Chondrocyte (in vitro differentiated cells): Measurements from ENCODE around the gene QRICH2. TPM values are rescaled to one million over a fixed set of nuclear protein-coding genes. Genes with fewer than 3 reads are reported as not detected.

Experiments used
- DNase-seq: peaks from one replicate; pipeline ENCODE4 v3.0.0; 2021; ENCODE audit warnings: mixed read lengths, low spot score
- H3K27ac Mint-ChIP-seq: one replicate; pipeline ENCODE4 v1.8.0; 2021; ENCODE audit warnings: mild to moderate bottlenecking, moderate library complexity, mixed read lengths; ENCODE audit not compliant: unreplicated experiment
- H3K27me3 Mint-ChIP-seq: 2 replicates; pipeline ENCODE4 v1.8.0; 2021; ENCODE audit warnings: low read depth, mixed read lengths
- H3K36me3 Mint-ChIP-seq: 2 replicates; pipeline ENCODE4 v1.8.0; 2021; ENCODE audit warnings: low read depth, mixed read lengths
- H3K4me1 Mint-ChIP-seq: 2 replicates; pipeline ENCODE4 v1.8.0; 2021; ENCODE audit warnings: low read depth, mild to moderate bottlenecking, mixed read lengths
- H3K4me3 Mint-ChIP-seq: one replicate; pipeline ENCODE4 v1.8.0; 2021; ENCODE audit warnings: mild to moderate bottlenecking, moderate library complexity, mixed read lengths; ENCODE audit not compliant: unreplicated experiment
- H3K9me3 Mint-ChIP-seq: 2 replicates; pipeline ENCODE4 v1.8.0; 2021; ENCODE audit warnings: low read depth, mixed read lengths
- total RNA-seq: library from RNA; stranded (reverse); gene quantifications from 3 replicates; pipeline ENCODE4 v1.2.1, GENCODE V29; 2021
- TF ChIP-seq, protein P1 (sequence below): fragments of 200-600 bp; sonication (generic); IDR thresholded peaks from 2 replicates; pipeline ENCODE4 v1.5.0; 2021; ENCODE audit warnings: antibody characterized with exemption, mild to moderate bottlenecking, moderate library complexity

QRICH2 gene
- total RNA-seq, 1 donor from 2014 or later = 5.2 TPM

DNA sequence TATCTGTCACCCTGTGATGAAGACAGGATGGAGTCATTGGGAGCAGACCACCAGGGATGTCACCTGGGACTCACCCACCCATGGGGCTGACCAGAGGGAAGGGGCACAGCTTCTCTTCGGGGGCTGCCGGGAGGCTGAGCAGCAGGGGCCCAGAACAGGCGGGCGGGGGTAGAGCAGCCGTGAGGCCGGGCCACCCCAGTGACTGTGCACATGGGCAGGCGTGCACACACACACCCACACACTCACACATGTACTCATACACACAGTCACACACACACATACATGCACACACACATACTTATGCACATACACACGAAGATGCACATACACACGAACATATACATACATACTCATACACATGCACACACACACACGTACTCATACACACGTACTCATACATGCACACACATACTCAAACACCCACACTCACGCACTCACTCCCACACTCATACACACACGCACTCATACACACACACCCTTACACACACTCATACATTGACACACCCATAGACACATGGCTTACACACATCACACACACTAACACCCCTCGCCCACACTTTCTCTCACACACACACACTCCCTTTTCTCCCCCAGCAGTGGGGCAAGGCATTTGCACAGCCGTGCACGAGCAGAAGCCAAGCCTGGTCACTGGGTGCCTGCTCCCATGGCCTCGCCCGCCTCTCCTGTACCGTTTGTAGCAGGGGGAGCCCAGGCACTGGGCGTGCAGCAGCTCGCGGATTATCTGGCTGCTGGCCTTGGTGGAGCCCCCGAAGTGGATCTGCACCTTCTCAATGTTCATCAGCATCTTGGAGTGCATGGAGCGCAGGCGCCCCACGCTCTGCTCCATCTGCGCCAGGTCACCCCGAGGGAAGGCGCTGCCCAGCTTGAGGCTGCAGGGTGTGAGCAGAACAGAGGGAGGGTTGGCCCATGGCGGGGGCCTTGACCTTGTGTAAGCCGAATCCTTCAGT, 30.5 kb downstream of the QRICH2 start:
- Mint-ChIP-seq H3K36me3 (peaks cover 4% of the 10 kb centered on the region), H3K4me3 (no peak overlapping the region), H3K9me3 (no peaks in the 10 kb centered on the region), H3K27me3 (no peaks in the 10 kb centered on the region), H3K27ac (no peak overlapping the region), H3K4me1 (peaks cover 5% of the 10 kb centered on the region)
- no peak for DNase-seq
- TF ChIP-seq, protein P1, sequence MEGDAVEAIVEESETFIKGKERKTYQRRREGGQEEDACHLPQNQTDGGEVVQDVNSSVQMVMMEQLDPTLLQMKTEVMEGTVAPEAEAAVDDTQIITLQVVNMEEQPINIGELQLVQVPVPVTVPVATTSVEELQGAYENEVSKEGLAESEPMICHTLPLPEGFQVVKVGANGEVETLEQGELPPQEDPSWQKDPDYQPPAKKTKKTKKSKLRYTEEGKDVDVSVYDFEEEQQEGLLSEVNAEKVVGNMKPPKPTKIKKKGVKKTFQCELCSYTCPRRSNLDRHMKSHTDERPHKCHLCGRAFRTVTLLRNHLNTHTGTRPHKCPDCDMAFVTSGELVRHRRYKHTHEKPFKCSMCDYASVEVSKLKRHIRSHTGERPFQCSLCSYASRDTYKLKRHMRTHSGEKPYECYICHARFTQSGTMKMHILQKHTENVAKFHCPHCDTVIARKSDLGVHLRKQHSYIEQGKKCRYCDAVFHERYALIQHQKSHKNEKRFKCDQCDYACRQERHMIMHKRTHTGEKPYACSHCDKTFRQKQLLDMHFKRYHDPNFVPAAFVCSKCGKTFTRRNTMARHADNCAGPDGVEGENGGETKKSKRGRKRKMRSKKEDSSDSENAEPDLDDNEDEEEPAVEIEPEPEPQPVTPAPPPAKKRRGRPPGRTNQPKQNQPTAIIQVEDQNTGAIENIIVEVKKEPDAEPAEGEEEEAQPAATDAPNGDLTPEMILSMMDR = no peak

DNA sequence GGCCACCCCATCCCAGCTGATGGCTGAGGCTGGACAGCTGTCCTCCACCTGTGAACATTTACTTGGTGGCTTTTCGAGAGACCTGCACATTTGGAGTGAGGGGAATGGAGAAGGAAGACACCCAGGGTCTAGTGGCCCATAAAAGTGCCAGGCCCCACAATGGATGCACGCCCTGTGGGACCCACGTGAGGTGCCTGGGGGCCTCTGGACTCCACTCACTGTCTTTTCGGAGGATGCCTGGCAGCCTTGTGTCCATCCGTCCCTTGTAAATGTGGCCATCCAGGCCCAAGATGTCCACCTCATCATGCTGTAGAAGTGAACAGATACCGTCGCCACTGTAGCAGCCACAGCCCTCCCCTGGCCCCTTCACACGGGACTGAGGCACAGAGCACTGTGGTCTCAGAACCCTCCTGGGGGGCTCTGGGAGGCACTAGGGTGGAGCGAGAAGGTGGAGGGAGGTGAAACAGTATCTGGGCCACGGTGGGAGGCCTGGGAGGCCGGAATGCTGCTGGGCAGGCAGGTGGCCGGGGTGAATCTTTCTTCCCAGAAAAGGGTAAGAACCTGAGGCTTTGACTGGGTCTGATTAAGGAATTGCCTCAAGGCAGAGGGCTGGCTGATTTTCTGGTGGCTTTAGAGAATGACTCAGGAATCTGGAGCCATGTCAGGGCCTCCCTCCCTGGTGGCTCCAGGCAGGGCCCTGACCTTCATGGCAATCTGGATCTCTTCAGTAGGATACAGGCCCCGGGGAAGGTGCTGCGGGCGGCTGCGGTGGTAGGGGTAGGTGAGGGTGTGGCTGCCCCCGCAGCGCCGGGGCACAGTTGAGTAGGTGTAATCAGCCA, 31.4 kb downstream of the QRICH2 start:
- Mint-ChIP-seq H3K36me3 (peaks cover 4% of the 10 kb centered on the region), H3K27me3 (no peaks in the 10 kb centered on the region), H3K4me1 (peaks cover 5% of the 10 kb centered on the region), H3K9me3 (no peaks in the 10 kb centered on the region), H3K27ac (no peak overlapping the region), H3K4me3 (no peak overlapping the region)
- TF ChIP-seq, protein P1 = no peak
- DNase-seq = no peak

DNA sequence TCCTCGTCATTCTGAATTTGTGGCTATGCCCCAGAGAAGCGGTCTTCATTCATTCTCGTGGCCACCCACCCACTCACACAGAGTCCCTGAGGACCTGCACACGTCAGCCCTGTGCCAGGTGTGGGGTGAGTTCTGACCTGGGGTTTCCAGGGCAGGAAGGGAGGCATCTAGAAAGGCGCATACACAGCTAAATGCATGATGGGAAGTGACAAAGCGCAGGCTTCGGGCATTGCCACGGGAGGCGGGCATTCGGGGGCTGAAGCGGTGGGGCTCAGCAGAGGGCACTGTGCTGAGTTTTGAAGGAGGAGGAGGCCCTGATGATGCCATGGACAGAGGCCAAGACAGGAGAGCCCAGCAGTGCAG, 32.0 kb downstream of the QRICH2 start:
- peaks cover 4% of the 10 kb centered on the region for H3K36me3 Mint-ChIP-seq
- no peaks in the 10 kb centered on the region for H3K27me3 Mint-ChIP-seq
- no peak overlapping the region for H3K27ac Mint-ChIP-seq
- TF ChIP-seq, protein P1 = no peak
- no peak for DNase-seq
- no peaks in the 10 kb centered on the region for H3K9me3 Mint-ChIP-seq
- H3K4me1 Mint-ChIP-seq = peaks cover 5% of the 10 kb centered on the region
- H3K4me3 Mint-ChIP-seq = no peak overlapping the region

DNA sequence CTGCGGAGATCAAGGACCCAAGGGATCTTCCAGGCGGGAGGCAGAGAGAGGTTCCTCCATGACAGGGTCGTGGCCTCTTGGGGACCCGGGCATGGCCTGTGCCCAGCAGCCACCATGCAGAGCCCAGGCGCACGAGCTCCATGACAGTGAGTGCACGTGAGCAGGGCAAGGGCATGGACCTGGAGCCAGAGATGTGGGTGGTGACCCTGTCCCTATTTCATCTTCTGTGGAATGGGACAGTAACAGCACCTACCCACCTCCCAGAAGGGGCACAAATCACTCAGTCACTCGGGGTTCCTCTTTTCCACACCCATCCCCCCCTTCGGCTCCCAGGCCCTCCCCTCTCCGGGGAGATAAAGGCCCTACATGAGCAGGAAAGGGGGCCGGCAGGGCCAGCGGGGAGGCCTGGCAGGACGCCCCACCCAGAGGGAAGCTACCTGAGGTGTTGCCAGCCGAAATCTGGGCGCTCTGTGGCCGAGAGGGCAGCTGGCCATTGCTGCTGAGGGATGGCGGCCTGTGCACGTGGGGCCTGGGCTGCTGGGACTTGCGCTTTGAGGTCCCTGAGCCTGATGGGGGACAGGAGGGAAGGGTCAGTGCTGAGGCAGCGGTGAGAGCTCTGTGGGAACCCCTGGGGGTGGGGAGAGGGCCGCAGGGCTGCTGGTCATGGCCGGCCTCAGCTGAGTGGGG, 32.6 kb downstream of the QRICH2 start:
- no peaks in the 10 kb centered on the region for H3K9me3 Mint-ChIP-seq
- no peaks in the 10 kb centered on the region for H3K27me3 Mint-ChIP-seq
- TF ChIP-seq, protein P1 = no peak
- no peak overlapping the region for H3K4me3 Mint-ChIP-seq
- DNase-seq = no peak
- H3K27ac Mint-ChIP-seq = no peak overlapping the region
- peaks cover 4% of the 10 kb centered on the region for H3K36me3 Mint-ChIP-seq
- H3K4me1 Mint-ChIP-seq = peaks cover 5% of the 10 kb centered on the region
